MM.1S (cell line): ENCODE results near the gene RAB24.

Experiments
- DNase-seq: peaks from one replicate; pipeline ENCODE4 v3.0.0-alpha.2; 2015
- H2AFZ ChIP-seq: fragments of 300-600 bp; sonication (generic); 2 replicates; pipeline ENCODE4 v1.6.0; 2016; ENCODE audit warnings: antibody characterized with exemption, low read length
- H3F3A ChIP-seq: fragments of 300-600 bp; sonication (generic); 2 replicates; pipeline ENCODE4 v1.6.1; 2016; ENCODE audit warnings: mild to moderate bottlenecking, antibody characterized with exemption, low read length, moderate library complexity, mixed read lengths; ENCODE audit not compliant: insufficient read depth
- H3K27ac ChIP-seq: fragments of 300-600 bp; sonication (generic); 2 replicates; pipeline ENCODE4 v1.5.1; 2016; ENCODE audit warnings: mild to moderate bottlenecking, low read length
- H3K27me3 ChIP-seq: fragments of 300-600 bp; sonication (generic); replicated peaks from 2 replicates; pipeline ENCODE4 v1.6.0; 2016; ENCODE audit warnings: low read length; ENCODE audit not compliant: insufficient read depth
- H3K36me3 ChIP-seq: fragments of 300-600 bp; sonication (generic); replicated peaks from 2 replicates; pipeline ENCODE4 v1.6.1; 2016; ENCODE audit warnings: mild to moderate bottlenecking, low read length, mixed read lengths; ENCODE audit not compliant: insufficient read depth
- H3K4me1 ChIP-seq: fragments of 300-600 bp; sonication (generic); 2 replicates; pipeline ENCODE4 v1.6.1; 2016; ENCODE audit warnings: low read length, mixed read lengths
- H3K4me2 ChIP-seq: fragments of 300-600 bp; sonication (generic); 2 replicates; pipeline ENCODE4 v1.6.0; 2016; ENCODE audit warnings: low read depth, low read length
- H3K4me3 ChIP-seq: fragments of 300-600 bp; sonication (generic); 2 replicates; pipeline ENCODE4 v1.5.1; 2016; ENCODE audit warnings: low read length, mixed read lengths
- H3K79me2 ChIP-seq: fragments of 300-600 bp; sonication (generic); 2 replicates; pipeline ENCODE4 v1.6.1; 2016; ENCODE audit warnings: mixed run types, low read length, mixed read lengths
- H3K9ac ChIP-seq: fragments of 300-600 bp; sonication (generic); 2 replicates; pipeline ENCODE4 v1.6.1; 2016; ENCODE audit warnings: low read length, mixed read lengths
- H3K9me2 ChIP-seq: fragments of 300-600 bp; sonication (generic); replicated peaks from 2 replicates; pipeline ENCODE4 v1.6.1; 2016; ENCODE audit warnings: mild to moderate bottlenecking, low read length, mixed read lengths; ENCODE audit not compliant: insufficient read depth
- H3K9me3 ChIP-seq: fragments of 300-600 bp; sonication (generic); replicated peaks from 2 replicates; pipeline ENCODE4 v1.6.1; 2016; ENCODE audit warnings: mild to moderate bottlenecking, low read length, mixed read lengths; ENCODE audit not compliant: insufficient read depth
- H4K20me1 ChIP-seq: fragments of 300-600 bp; sonication (generic); 2 replicates; pipeline ENCODE4 v1.6.1; 2016; ENCODE audit warnings: mild to moderate bottlenecking, low read length, moderate library complexity, mixed read lengths; ENCODE audit not compliant: insufficient read depth
- CTCF ChIP-seq: fragments of 300-600 bp; sonication (generic); IDR thresholded peaks from 2 replicates; pipeline ENCODE4 v1.5.1; 2016; ENCODE audit warnings: antibody characterized with exemption, low read length, mixed read lengths
- EZH2 ChIP-seq: fragments of 300-600 bp; sonication (generic); optimal IDR thresholded peaks from 2 replicates; pipeline ENCODE3; 2017; ENCODE audit warnings: low read depth, mild to moderate bottlenecking, antibody characterized with exemption, low read length, mixed read lengths
- EZH2phosphoT487 ChIP-seq: fragments of 300-600 bp; sonication (generic); IDR thresholded peaks from 2 replicates; pipeline ENCODE4 v1.6.1; 2018; ENCODE audit warnings: antibody characterized with exemption, low read length

The RAB24 gene

GRCh38 chr5:177301503-177302165 is 1.9 kb downstream of the RAB24 start:
- Histone ChIP-seq H3K4me3 (peak overlapping the region; percentile 98), H3K79me2 (peaks cover 57% of the 10 kb centered on the region), H3K36me3 (no peaks in the 10 kb centered on the region), H3K9me2 (no peaks in the 10 kb centered on the region), H3K27me3 (no peaks in the 10 kb centered on the region), H3K9ac (peak overlapping the region; percentile 99), H3F3A (peaks cover 78% of the 10 kb centered on the region), H3K4me2 (peak overlapping the region; percentile 65), H4K20me1 (0 out of 2 replicates have a peak, but pooled peaks cover 7% of the 10 kb centered on the region), H3K27ac (peak overlapping the region; percentile 93), H2AFZ (no peak overlapping the region), H3K4me1 (peaks cover 56% of the 10 kb centered on the region), H3K9me3 (no peaks in the 10 kb centered on the region)
- TF ChIP-seq EZH2: no peak
- TF ChIP-seq CTCF: no peak
- no peak for TF ChIP-seq EZH2phosphoT487
- peak; percentile 87 for DNase-seq

GRCh38 chr5:177300951-177301350 is 2.6 kb downstream of the RAB24 start:
- H2AFZ ChIP-seq: no peak overlapping the region
- H3K9ac ChIP-seq: peak overlapping the region; percentile 99
- H3F3A ChIP-seq: peaks cover 80% of the 10 kb centered on the region
- peak overlapping the region; percentile 98 for H3K4me3 ChIP-seq
- H3K9me3 ChIP-seq: no peaks in the 10 kb centered on the region
- H3K9me2 ChIP-seq: no peaks in the 10 kb centered on the region
- 0 out of 2 replicates have a peak, but pooled peaks cover 7% of the 10 kb centered on the region for H4K20me1 ChIP-seq
- peaks cover 50% of the 10 kb centered on the region for H3K79me2 ChIP-seq
- H3K27ac ChIP-seq: peak overlapping the region; percentile 93
- H3K27me3 ChIP-seq: no peaks in the 10 kb centered on the region
- no peak for TF ChIP-seq EZH2
- no peak for TF ChIP-seq CTCF
- no peak for TF ChIP-seq EZH2phosphoT487
- peaks cover 62% of the 10 kb centered on the region for H3K4me1 ChIP-seq
- H3K36me3 ChIP-seq: no peaks in the 10 kb centered on the region
- DNase-seq: no peak
- H3K4me2 ChIP-seq: peak overlapping the region; percentile 65

GRCh38 chr5:177300236-177300880 is 3.2 kb downstream of the RAB24 start:
- H3K27ac ChIP-seq: peak overlapping the region; percentile 93
- peak overlapping the region; percentile 65 for H3K4me2 ChIP-seq
- TF ChIP-seq CTCF: no peak
- TF ChIP-seq EZH2phosphoT487: no peak
- no peak for TF ChIP-seq EZH2
- peaks cover 63% of the 10 kb centered on the region for H3K4me1 ChIP-seq
- peak; percentile 79 for DNase-seq
- no peaks in the 10 kb centered on the region for H3K9me2 ChIP-seq
- H3K36me3 ChIP-seq: no peaks in the 10 kb centered on the region
- peaks cover 44% of the 10 kb centered on the region for H3K79me2 ChIP-seq
- H4K20me1 ChIP-seq: 0 out of 2 replicates have a peak, but pooled peaks cover 5% of the 10 kb centered on the region
- H3F3A ChIP-seq: peaks cover 75% of the 10 kb centered on the region
- no peak overlapping the region for H2AFZ ChIP-seq
- H3K9me3 ChIP-seq: no peaks in the 10 kb centered on the region
- no peaks in the 10 kb centered on the region for H3K27me3 ChIP-seq
- peak overlapping the region; percentile 99 for H3K9ac ChIP-seq
- H3K4me3 ChIP-seq: peak overlapping the region; percentile 98
